Activated CD4-positive, alpha-beta memory T cell treated with anti-CD3 and anti-CD28 coated beads, Interleukin-2, amount 10 ng/mL, durations not matched to agents 7 days and 5 days (primary cell): ENCODE results near the gene MAL. TPM values are rescaled to one million over a fixed set of nuclear protein-coding genes. Genes with fewer than 3 reads are reported as not detected.

ENCODE experiments used
- CTCF ChIA-PET: fragments of 350-600 bp; sonication (Branson Sonifier 250); formaldehyde crosslinking; loops from one replicate; lab custom pipeline; 2021; ENCODE audit warnings: antibody characterized with exemption, inconsistent platforms; lab: Charles Lee
- POLR2A ChIA-PET: fragments of 350-600 bp; sonication (Branson Sonifier 250); formaldehyde crosslinking; loops from one replicate; lab custom pipeline; 2021; ENCODE audit warnings: antibody characterized with exemption; lab: Charles Lee
- DNase-seq: peaks from one replicate; pipeline ENCODE4 v3.0.0-alpha.2; 2020
- H3K27ac Mint-ChIP-seq: one replicate; pipeline ENCODE4 v1.8.0; 2021; ENCODE audit warnings: mild to moderate bottlenecking, mixed read lengths
- H3K27me3 Mint-ChIP-seq: one replicate; pipeline ENCODE4 v1.8.0; 2021; ENCODE audit warnings: mixed read lengths
- H3K36me3 Mint-ChIP-seq: one replicate; pipeline ENCODE4 v1.8.0; 2021; ENCODE audit warnings: low read depth, mixed read lengths
- H3K4me1 Mint-ChIP-seq: one replicate; pipeline ENCODE4 v1.8.0; 2021; ENCODE audit warnings: mixed read lengths
- H3K4me3 Mint-ChIP-seq: one replicate; pipeline ENCODE4 v1.8.0; 2021; ENCODE audit warnings: mild to moderate bottlenecking, mixed read lengths
- H3K9me3 Mint-ChIP-seq: one replicate; pipeline ENCODE4 v1.8.0; 2021; ENCODE audit warnings: mixed read lengths
- total RNA-seq, 2 experiments: library from RNA; stranded (reverse); gene quantifications; one replicate each; pipeline ENCODE4 v1.2.3, GENCODE V29; 2021

Gene MAL
- total RNA-seq, 2 experiments from 2014 or later = 202 to 210 TPM

DNA sequence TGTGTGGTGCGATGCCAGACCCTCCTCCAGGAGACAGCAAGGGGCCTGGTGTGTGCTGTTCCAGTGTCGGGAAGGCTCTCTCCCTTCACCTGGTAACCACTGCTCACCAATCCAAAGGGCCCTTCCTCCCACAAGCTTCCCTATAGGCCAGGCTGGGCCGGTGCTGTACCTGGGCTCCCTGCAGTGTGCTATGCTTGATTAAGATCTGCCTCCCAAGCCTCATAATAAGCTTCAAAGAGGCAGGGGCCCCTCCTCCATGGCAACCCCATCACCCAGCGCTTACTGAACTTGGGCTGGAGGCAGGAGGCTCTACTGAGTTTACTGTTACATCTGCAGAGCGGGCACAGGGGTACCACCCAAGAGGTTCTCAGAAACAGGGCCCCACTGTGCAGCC is 4.5 kb upstream of the MAL start:
- Mint-ChIP-seq H3K36me3 (peaks cover 9% of the 10 kb centered on the region), H3K4me3 (no peak overlapping the region), H3K27ac (no peak overlapping the region), H3K9me3 (no peaks in the 10 kb centered on the region), H3K27me3 (peaks cover 3% of the 10 kb centered on the region), H3K4me1 (peaks cover 43% of the 10 kb centered on the region)
- CTCF ChIA-PET = interaction anchor here (4.9 to 10.2 kb wide), 3 partner anchors 43 to 97 kb away, joined by 40 to 397 read pairs (median 226); partner anchors contain the start of gene MRPS5
- DNase-seq = no peak
- POLR2A ChIA-PET = interaction anchor here (4.0 kb wide), 1 partner anchor 34 kb away, joined by 19 read pairs; no protein-coding TSS in a partner anchor

- Mint-ChIP-seq H3K27ac (no peak overlapping the region), H3K4me1 (peaks cover 49% of the 10 kb centered on the region), H3K36me3 (peaks cover 15% of the 10 kb centered on the region), H3K4me3 (no peak overlapping the region), H3K27me3 (peaks cover 5% of the 10 kb centered on the region), H3K9me3 (no peaks in the 10 kb centered on the region)
- ChIA-PET CTCF (interaction anchor here (0.8 to 10.2 kb wide), 21 partner anchors 9 to 323 kb away, joined by 3 to 397 read pairs (median 6); partner anchors contain the start of genes MRPS5 and ZNF514), POLR2A (interaction anchor here (0.7 to 8.8 kb wide), 8 partner anchors 8 to 143 kb away, joined by 4 to 432 read pairs (median 18); partner anchors contain the start of genes MRPS5 and ZNF2)
- no peak for DNase-seq
Observed at GRCh38 chr2:95021847-95022246, 3.7 kb upstream of the MAL start.

DNA sequence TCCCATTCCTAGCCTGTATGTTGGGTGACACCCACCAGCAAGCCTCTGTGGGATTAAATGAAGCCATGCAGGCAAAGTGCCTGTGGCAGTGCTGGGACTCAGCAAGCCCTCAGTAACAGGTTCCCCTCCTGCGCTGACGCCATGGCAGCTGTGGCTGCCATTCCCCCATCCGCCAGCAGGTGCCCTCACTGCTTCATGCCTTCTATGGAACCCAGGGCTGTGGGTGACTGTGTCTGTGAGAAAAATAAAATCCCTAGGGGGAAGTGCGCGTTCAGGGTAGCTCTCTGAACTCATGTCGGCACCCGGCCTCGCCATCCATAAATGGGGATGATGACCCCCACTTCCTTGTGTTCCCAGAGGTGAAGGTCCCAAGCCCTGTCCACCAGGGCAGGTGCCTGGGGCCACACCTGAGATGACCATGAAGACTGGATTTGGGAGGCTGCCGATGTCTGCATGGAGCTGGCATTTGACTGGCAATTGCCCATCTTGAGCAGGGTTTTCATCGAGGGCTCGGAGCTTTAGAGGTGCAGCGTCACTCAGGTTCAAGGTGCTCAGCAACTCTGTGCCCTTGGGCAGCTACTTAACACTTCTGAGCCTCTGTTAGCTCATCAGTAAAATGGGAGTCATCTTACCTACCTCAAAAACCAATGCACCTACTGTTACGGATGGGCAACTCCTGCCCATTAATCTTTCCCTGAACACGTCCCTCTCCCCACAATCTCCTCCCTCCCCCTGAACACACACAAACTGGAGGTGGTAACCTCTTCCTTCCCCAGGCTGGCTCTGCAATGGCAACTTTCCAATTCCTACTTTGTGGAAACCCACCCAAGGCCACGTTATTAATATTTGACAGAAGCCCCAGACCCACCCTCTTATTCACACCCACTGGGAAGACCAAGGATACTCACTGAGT is 2.9 kb upstream of the MAL start:
- peak overlapping the region; percentile 78 for H3K4me3 Mint-ChIP-seq
- POLR2A ChIA-PET = interaction anchor here (0.7 to 8.8 kb wide), 10 partner anchors 9 to 142 kb away, joined by 3 to 432 read pairs (median 12); partner anchors contain the start of genes MRPS5 and ZNF2
- CTCF ChIA-PET = interaction anchor here (0.8 to 10.2 kb wide), 29 partner anchors 9 to 322 kb away, joined by 3 to 397 read pairs (median 4); partner anchors contain the start of genes MRPS5, ZNF2 and ZNF514
- H3K4me1 Mint-ChIP-seq = peaks cover 56% of the 10 kb centered on the region
- H3K9me3 Mint-ChIP-seq = no peaks in the 10 kb centered on the region
- peaks cover 20% of the 10 kb centered on the region for H3K36me3 Mint-ChIP-seq
- H3K27ac Mint-ChIP-seq = peak overlapping the region; percentile 84
- DNase-seq = peak; percentile 89
- H3K27me3 Mint-ChIP-seq = peaks cover 5% of the 10 kb centered on the region

GRCh38 chr2:95023222-95023597 is 2.3 kb upstream of the MAL start:
- Mint-ChIP-seq H3K27ac (peak overlapping the region; percentile 84), H3K4me1 (peaks cover 59% of the 10 kb centered on the region), H3K4me3 (peak overlapping the region; percentile 78), H3K9me3 (no peaks in the 10 kb centered on the region), H3K27me3 (peaks cover 5% of the 10 kb centered on the region), H3K36me3 (peaks cover 23% of the 10 kb centered on the region)
- POLR2A ChIA-PET = interaction anchor here (1.2 to 8.8 kb wide), 9 partner anchors 10 to 98 kb away, joined by 3 to 432 read pairs (median 19); partner anchors contain the start of gene MRPS5
- CTCF ChIA-PET = interaction anchor here (0.6 to 10.2 kb wide), 20 partner anchors 10 to 182 kb away, joined by 3 to 397 read pairs (median 8); partner anchors contain the start of genes MRPS5, ZNF2 and ZNF514
- DNase-seq = peak; percentile 74

- peaks cover 5% of the 10 kb centered on the region for H3K27me3 Mint-ChIP-seq
- peaks cover 33% of the 10 kb centered on the region for H3K36me3 Mint-ChIP-seq
- peak overlapping the region; percentile 68 for H3K27ac Mint-ChIP-seq
- CTCF ChIA-PET = interaction anchor here (1.9 to 10.2 kb wide), 7 partner anchors 29 to 321 kb away, joined by 4 to 397 read pairs (median 25); partner anchors contain the start of genes MRPS5 and ZNF514
- H3K4me1 Mint-ChIP-seq = peaks cover 63% of the 10 kb centered on the region
- peak overlapping the region; percentile 78 for H3K4me3 Mint-ChIP-seq
- POLR2A ChIA-PET = interaction anchor here (0.6 to 8.8 kb wide), 10 partner anchors 9 to 97 kb away, joined by 3 to 432 read pairs (median 12); partner anchors contain the start of gene MRPS5
- no peak for DNase-seq
- H3K9me3 Mint-ChIP-seq = no peaks in the 10 kb centered on the region
Observed at GRCh38 chr2:95024371-95024770, 1.1 kb upstream of the MAL start.

DNA sequence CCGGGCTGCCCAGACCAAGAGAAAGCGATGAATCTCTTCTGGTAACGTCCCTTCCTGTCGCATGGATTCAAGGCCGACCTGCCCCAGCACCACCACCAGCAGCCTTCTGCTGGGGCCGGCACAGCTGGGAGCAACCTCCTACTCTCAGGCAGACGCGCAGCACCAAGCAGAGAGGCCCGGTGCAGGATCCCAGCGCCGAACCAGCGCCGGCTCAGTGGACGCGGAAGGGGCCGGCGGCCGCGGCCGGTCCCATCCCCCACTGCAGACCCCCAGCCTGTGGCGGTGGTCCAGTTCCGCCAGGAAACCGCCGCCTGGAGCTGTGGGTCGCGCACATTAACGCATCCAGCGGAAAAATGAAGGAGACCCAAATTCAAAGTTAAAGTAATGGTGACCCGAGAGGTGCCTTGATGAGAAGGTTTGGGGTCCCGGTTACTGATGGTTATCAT is 525 bp upstream of the MAL start:
- Mint-ChIP-seq H3K9me3 (no peaks in the 10 kb centered on the region), H3K27me3 (peaks cover 5% of the 10 kb centered on the region), H3K36me3 (peaks cover 39% of the 10 kb centered on the region), H3K27ac (peak overlapping the region; percentile 68), H3K4me1 (peaks cover 65% of the 10 kb centered on the region), H3K4me3 (peak overlapping the region; percentile 78)
- ChIA-PET POLR2A (interaction anchor here (0.6 to 8.8 kb wide), 8 partner anchors 9 to 96 kb away, joined by 3 to 432 read pairs (median 18); partner anchors contain the start of gene MRPS5), CTCF (interaction anchor here (1.9 to 10.2 kb wide), 6 partner anchors 29 to 320 kb away, joined by 4 to 397 read pairs (median 32); partner anchors contain the start of genes MRPS5 and ZNF514)
- DNase-seq = no peak

DNA sequence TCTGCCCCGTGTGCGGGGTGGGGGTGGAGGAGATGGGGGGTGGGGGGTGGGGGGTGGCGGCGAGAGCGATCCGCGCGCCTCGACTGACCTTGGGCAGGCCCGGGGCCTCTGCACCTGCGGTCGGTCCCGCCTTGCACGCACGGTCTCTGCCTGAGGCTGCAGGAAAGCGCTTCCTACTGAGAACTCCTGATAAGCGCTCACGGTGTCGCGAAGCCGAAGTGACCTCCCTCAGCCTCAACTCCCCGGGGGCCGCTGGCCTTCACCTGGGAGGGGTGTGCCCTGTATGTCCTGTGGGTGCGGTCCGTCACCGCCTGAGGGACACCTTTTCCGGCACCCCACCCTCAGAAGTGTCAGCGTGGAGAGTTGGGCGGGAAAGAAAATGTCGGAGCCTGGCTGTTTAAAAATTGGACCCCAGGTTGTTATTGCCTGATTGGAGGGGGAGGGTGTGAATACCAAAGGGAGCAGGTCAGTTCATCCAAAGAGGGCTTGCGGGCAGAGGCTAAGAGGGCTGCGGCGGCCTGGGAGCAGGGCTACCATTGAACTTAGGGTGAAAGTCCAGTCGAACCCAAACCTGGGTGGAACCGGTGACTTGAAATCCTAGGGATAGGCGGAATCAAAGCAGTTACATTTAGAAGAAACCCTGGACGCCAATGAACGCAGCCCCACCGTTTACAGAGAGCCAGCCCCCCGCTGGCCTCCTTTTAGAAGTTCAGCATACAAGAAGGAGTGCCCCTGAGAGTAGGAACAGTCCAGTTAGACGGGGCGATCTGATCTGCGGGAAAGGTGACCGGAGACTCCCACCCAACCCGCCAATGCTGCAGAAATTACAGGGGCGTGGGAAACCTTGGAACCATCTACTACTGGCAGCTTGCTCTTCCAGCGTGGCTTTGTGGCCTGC is 1.2 kb downstream of the MAL start:
- Mint-ChIP-seq H3K27ac (peak overlapping the region; percentile 98), H3K27me3 (peaks cover 5% of the 10 kb centered on the region), H3K4me1 (peaks cover 78% of the 10 kb centered on the region), H3K36me3 (peaks cover 47% of the 10 kb centered on the region), H3K9me3 (no peaks in the 10 kb centered on the region), H3K4me3 (peak overlapping the region; percentile 99)
- peak; percentile 51 for DNase-seq
- ChIA-PET CTCF (interaction anchor here (0.7 to 10.2 kb wide), 6 partner anchors 11 to 181 kb away, joined by 3 to 397 read pairs (median 5); partner anchors contain the start of genes MRPS5 and ZNF892), POLR2A (interaction anchor here (0.6 to 8.8 kb wide), 12 partner anchors 8 to 139 kb away, joined by 3 to 432 read pairs (median 6); partner anchors contain the start of genes MRPS5 and ZNF2)

GRCh38 chr2:95027369-95027720 is 1.8 kb downstream of the MAL start:
- no peak for DNase-seq
- Mint-ChIP-seq H3K9me3 (no peaks in the 10 kb centered on the region), H3K4me1 (peaks cover 75% of the 10 kb centered on the region), H3K27ac (peak overlapping the region; percentile 98), H3K27me3 (peaks cover 5% of the 10 kb centered on the region), H3K4me3 (peak overlapping the region; percentile 99), H3K36me3 (peaks cover 49% of the 10 kb centered on the region)
- POLR2A ChIA-PET = interaction anchor here (0.6 to 8.8 kb wide), 3 partner anchors 8 to 50 kb away, joined by 3 to 432 read pairs (median 50); no protein-coding TSS in a partner anchor
- CTCF ChIA-PET = interaction anchor here (0.7 to 10.2 kb wide), 3 partner anchors 50 to 180 kb away, joined by 3 to 397 read pairs (median 6); partner anchors contain the start of gene ZNF892

DNA sequence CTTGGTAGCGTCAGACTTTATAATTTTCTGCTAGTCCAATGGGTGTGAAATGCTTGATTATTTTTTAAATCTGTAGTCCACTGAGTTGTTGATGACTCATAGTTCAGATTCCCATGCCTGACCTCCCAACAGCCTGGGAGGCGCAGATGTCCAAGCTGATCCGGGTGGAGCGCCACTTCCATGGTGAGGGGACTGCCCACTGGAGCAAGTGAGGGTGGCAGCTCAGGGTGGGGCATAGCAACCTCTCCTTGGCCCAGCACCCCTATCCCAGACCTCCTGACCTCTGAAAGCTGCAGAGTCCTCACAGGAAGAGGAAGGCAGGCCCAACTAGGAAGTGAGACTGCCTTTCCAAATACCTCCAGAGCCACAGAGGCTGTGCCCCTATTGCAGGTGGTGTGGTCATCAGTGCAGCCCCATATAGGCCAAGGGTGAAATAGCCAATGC is 4.4 kb downstream of the MAL start:
- Mint-ChIP-seq H3K27me3 (peaks cover 5% of the 10 kb centered on the region), H3K4me1 (peaks cover 53% of the 10 kb centered on the region), H3K27ac (no peak overlapping the region), H3K4me3 (no peak overlapping the region), H3K36me3 (peaks cover 58% of the 10 kb centered on the region), H3K9me3 (no peaks in the 10 kb centered on the region)
- no peak for DNase-seq
- POLR2A ChIA-PET = interaction anchor here (0.6 to 8.8 kb wide), 3 partner anchors 33 to 92 kb away, joined by 4 to 432 read pairs (median 4); partner anchors contain the start of gene MRPS5
- CTCF ChIA-PET = interaction anchor here (10.2 kb wide), 1 partner anchor 47 kb away, joined by 397 read pairs; no protein-coding TSS in a partner anchor

GRCh38 chr2:95030496-95030895 is 5.0 kb downstream of the MAL start:
- peaks cover 62% of the 10 kb centered on the region for H3K36me3 Mint-ChIP-seq
- POLR2A ChIA-PET = interaction anchor here (8.8 kb wide), 1 partner anchor 47 kb away, joined by 432 read pairs; no protein-coding TSS in a partner anchor
- no peak for DNase-seq
- peaks cover 57% of the 10 kb centered on the region for H3K4me1 Mint-ChIP-seq
- H3K27me3 Mint-ChIP-seq = peaks cover 5% of the 10 kb centered on the region
- H3K4me3 Mint-ChIP-seq = no peak overlapping the region
- H3K9me3 Mint-ChIP-seq = no peaks in the 10 kb centered on the region
- CTCF ChIA-PET = no interaction called here
- no peak overlapping the region for H3K27ac Mint-ChIP-seq

DNA sequence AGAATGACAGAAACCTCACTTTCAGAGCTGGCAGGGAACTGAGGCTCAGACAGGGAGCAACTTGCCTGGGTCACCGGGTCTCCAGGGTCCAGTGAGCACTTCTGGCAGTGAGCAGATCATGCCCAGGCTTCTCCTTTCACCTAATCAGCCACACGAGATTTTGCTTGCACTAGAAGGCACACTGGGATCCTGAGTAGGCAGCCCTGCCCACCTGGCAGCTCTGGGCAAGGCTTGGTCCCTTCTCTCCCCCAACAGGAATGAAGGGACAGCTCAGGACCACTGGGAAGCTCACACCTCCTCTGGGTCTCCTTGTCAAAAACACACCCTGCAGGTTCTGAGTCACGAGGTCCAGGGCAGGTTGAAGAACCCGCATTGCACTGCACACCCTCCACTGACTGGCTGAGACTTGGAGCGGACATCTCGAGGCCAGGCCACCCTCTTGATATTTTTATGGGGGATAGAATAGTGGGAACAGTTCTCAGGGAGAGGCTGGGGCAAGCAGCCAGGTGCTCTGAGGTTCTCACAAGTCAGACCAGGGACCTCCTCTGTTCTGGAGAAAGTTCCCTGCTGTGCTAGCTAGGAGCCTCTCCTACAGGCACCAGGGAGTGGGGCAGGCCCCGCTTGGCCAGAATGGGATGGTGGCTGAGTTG is 5.7 kb downstream of the MAL start:
- POLR2A ChIA-PET = no interaction called here
- Mint-ChIP-seq H3K27me3 (no peaks in the 10 kb centered on the region), H3K4me1 (peaks cover 53% of the 10 kb centered on the region), H3K9me3 (no peaks in the 10 kb centered on the region), H3K36me3 (peaks cover 58% of the 10 kb centered on the region), H3K27ac (no peak overlapping the region), H3K4me3 (no peak overlapping the region)
- DNase-seq = no peak
- CTCF ChIA-PET = interaction anchor here (0.9 to 1.0 kb wide), 2 partner anchors 9 to 48 kb away, joined by 3 read pairs; no protein-coding TSS in a partner anchor
